K562 treated with DMSO at 1 percent for 4 hours (cell line): ENCODE results near the gene SPDEF. TPM values are rescaled to one million over a fixed set of nuclear protein-coding genes. Genes with fewer than 3 reads are reported as not detected.

ENCODE experiments used
- total RNA-seq: library from RNA; unstranded; fragments of 300-600 nt; gene quantifications from 2 replicates; pipeline ENCODE4 v1.2.3, GENCODE V29; 2022; ENCODE audit not compliant: insufficient read depth

Gene SPDEF
- not detected in 2 replicates for total RNA-seq

DNA sequence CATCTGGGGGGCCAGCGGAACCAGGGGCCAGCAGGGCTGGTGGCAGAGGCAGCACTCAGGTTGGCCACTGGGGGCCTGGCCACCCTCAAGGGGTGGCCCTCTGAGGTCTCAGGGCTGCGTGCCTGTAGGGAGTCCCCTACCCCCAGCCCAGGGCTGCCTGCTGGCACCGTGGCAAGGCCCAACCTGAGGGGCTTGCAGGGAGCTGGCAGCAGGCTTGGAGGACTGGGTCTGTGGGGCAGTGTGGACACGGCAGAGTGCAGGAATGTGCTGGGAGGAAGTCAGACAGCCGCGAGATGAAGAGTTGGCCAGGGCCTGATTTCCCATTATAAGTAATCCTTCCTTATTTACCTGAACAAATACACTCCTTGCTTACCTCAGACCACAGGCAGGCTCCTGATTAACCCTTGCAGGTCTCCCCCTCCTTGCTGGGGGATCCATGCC is at the start of gene SPDEF:
TSS of gene SPDEF (minus strand) at position 299 of the 441 bp plus-strand sequence. CDS start 11,874 bp downstream, outside the sequence.

Other genes with a start within 250 kb of the SPDEF start
- 15.1 and 15.3 TPM in 2 replicates for gene NUDT3, start 163.7 kb downstream of the SPDEF start, total RNA-seq
- gene RPS10, start 130.3 kb downstream of the SPDEF start, total RNA-seq = 6,863 and 7,455 TPM in 2 replicates
- gene PACSIN1, start 90.3 kb downstream of the SPDEF start, total RNA-seq = 0.55 and 0.73 TPM in 2 replicates
- 99.0 and 117 TPM in 2 replicates for gene ILRUN, start 140.4 kb upstream of the SPDEF start, total RNA-seq
- gene SNRPC, start 201.2 kb upstream of the SPDEF start, total RNA-seq = 303 and 356 TPM in 2 replicates
- 13.2 and 15.6 TPM in 2 replicates for gene BLTP3A, start 235.8 kb upstream of the SPDEF start, total RNA-seq